Hematopoietic multipotent progenitor cell treated with erythropoietin and hydrocortisone succinate and interleukin-3 and kit ligand, for 4 days (in vitro differentiated cells): ENCODE data around the gene NUP88.
A peak's percentile ranks its signal among the peaks of the same experiment; 100 is the strongest.

Experiments used
- DNase-seq: peaks from one replicate; pipeline ENCODE4 v3.0.0-alpha.2; 2015

NUP88 gene

DNA sequence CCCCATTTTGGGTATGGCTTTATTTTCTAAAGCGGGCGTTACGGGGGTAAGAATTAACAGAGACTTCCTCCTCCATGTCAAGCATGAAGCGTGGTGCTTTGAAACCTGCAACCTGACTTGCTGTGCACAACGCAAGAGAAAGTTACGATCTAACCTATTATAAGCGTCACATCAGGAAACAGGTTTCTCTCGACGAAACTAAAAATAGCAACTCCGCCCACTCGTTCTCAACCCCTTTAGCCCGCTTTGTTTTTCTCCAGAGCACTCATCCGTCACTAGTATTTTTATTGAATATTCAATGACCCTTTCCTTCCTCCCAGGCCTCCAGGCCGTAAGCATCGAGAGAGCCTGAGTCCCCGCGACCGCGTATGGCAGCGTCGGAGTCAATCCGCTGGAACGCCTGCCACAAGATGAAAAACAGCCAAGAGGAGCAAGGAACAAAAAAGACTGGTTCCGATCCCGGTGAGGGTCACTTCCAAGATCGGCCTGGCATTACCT, 555 bp downstream of the NUP88 start:
- DNase-seq: peak; percentile 71

- no peak for DNase-seq
Measured at GRCh38 chr17:5416901-5417300, 2.6 kb downstream of the NUP88 start.

- DNase-seq: no peak
Measured at GRCh38 chr17:5413682-5414081, 5.8 kb downstream of the NUP88 start.

DNA sequence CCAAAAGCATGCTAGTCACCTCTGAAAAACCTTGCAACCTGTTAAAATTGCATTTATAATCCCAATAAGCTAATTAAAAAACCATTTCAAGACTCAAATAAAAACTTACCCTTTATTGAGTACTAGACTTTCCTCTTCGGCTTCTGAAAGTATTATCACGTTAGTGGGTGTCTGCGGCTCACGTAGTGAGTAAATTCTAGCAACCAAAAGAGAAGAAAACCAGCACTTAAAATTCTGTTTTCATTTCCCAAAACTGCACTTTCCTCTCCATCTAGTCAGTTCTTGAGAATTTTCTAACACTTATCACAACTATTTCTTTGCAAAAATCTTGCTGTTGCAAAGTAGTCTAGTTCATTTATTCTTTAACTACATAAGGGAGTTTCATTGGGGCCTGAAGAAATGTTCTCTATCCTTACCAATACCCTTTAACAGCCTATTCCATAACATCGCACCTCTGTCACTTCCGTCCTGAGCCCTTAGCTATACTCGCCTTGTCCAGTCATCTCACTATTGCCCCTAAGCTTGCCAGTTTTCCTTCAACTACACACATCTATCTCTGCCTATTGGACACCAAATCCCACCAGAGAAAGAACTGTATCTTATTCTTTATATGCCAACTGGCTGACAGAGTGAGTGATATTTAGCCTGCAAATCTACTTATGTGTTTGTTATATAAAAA, 8.7 kb downstream of the NUP88 start:
- no peak for DNase-seq

GRCh38 chr17:5408186-5408585, 11.3 kb downstream of the NUP88 start:
- DNase-seq: peak; percentile 24

GRCh38 chr17:5405400-5405799, 14.1 kb downstream of the NUP88 start:
- no peak for DNase-seq

DNA sequence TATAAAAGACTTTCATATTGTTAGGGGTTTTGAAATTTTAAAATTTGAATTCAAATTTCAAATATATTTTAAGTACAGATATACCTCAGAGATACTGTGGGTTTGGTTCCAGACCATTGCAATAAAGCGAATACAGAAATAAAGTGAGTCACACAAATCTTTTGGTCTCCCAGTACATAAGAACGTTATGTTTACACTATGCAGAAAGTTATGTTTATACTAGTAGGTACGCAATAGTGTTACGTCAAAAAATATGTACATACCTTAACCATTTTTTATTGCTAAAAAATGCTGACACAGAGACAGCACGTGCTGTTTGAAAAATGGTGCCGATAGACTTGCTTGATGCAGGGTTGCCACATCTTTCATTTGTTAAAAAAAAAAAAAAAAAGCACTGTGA, 19.7 kb downstream of the NUP88 start:
- DNase-seq: no peak

DNA sequence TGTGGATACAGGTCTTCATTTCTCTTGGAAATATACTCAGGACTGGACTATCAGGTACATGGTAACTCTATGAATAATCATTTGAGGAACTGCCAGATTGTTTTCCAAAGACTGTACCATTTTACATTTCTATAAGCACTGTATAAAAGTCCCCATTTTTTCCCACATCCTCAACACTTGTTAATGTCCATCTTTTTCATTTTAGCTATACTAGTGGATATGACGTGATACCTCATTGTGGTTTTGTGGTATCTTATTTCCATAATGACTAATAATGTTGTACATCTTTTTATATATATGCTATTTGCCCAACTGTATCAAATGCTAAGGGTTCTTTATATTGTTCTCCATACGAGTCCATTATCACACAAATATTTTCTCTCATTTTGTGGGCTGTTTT, 22.9 kb downstream of the NUP88 start:
- no peak for DNase-seq

- no peak for DNase-seq
Measured at GRCh38 chr17:5391678-5392077, 27.8 kb downstream of the NUP88 start.

GRCh38 chr17:5381542-5381941, 37.9 kb downstream of the NUP88 start:
- no peak for DNase-seq

DNA sequence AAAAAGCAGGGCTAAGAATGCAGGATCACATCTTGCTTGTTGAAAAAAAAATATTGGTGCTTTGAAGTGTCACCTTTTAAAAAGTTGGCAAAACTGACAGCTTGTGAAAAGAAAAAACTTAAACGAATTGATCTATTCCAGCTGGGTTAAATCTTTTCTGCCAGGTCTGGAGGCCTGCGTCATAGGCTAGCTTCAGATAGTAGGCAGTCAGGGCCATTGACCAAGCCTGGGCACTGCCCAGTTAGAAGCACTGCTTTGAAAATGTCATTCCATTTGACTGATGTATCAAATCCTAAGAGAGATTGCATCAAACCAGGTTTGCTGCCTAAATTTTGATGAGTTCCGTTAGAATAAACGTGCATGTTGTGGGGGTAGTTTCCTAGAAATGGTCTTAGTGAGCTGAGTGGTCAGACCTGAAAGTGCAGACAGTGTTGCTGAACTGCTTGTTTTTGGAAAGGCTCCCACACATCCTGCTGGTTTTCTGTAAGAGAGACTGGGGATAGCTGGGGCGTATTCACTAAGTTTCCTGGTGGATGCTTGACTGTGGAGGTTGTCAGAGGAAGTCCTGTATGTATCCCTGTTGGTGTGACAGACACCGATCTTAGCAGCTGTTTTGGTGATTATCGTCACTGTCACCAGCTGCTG, 38.8 kb downstream of the NUP88 start:
- DNase-seq: no peak

DNA sequence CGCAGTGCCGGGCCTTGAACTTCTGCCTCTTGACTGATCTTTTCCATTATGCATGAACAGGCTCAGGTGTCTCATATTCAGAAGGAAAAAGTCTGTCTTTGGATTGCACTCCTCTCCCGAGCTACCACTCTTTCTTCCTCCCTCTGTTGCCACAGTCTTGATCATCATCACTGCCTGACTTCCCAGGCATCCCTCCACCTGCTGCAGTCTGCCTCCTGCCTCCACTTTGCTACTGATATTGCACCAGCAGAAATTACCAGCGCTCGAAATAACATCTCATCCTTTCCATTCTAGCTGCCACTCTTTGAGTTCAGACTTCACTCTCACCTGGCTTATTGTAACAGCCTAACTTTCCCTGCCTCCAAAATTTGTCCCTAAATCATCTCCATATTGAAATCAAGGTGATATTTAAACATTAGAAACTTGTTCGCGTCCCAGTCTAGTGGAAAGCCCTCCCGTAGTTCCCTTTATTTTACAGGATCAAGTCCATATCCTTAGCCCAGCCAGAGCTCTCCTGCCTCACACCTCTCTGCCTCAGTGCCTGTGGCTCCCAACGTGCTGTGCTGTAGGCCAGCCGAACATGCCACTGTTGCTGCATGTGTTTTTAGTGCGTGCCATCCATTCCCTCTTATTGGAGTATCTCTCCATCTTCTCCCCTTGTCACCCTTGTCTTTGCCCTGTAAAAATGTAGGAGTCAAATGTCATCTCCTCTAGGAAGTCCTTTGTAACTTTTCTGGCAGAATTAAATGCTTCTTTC, 39.9 kb downstream of the NUP88 start:
- no peak for DNase-seq

DNA sequence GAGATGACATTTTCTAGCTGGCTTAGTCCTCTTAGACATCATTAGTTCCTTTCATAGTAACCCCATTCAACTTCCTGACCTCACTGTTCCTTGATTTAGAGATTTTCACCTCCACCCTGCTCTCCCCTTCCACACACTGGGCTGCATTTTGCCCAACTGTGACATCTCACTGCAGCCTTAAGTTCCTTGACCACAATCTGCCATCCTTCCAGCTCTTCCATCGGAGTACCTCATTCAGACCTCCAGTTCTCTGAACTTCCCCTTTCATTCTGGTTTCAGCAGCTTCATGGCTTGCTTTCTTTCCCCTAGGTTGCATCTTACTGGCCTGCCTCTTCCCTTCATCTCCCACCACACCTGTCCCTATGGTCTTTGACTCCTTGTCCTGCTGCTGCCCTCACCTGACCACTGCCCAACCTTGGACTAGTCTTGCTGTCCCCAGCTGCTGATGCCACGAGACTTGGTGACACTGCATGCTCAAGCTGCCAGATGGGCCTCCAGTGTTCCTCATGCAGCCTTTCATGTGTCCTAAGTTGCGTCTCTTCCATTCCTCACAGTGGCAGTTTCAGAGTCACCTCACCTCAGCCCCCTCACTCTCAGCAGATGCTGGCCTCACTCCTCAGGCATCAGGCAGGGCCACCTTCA, 40.8 kb downstream of the NUP88 start:
- no peak for DNase-seq

DNA sequence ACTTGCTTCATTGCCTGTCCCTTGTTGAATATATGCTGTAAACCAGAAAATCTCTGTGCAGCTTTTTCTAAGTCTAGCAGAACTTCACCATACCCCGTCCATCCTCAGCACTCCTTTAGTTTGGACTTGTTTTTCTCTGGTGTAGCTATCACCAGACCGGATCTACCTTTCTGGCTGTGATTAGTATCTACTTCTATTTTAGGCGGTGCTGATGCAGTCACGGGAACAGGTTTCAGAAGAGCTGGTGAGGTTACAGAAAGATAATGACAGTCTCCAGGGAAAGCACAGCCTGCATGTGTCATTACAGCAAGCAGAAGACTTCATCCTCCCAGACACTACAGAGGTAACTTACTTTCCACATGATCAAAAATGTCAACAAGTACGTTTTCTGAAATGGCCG, 46.4 kb downstream of the NUP88 start:
- DNase-seq: no peak

GRCh38 chr17:5370411-5370810, 49.1 kb downstream of the NUP88 start:
- no peak for DNase-seq

DNA sequence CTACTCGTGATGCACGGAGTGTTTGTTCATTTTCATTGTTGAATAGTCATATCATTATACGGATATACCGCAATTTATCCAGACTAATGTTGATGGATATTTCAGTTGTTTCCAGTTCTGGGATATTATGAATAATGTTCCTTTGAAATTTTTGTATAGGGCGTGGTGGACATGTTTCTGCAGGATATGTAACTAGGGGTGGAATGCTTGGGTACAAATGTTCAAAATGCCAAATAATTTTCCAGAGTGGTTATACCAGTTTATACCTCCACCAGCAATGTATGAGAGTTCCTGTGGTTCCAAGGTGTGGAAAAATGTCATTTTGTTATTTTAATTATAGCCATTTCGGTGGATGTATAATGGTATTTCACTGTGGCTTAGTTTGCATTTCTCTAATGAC, 53.6 kb downstream of the NUP88 start:
- no peak for DNase-seq

DNA sequence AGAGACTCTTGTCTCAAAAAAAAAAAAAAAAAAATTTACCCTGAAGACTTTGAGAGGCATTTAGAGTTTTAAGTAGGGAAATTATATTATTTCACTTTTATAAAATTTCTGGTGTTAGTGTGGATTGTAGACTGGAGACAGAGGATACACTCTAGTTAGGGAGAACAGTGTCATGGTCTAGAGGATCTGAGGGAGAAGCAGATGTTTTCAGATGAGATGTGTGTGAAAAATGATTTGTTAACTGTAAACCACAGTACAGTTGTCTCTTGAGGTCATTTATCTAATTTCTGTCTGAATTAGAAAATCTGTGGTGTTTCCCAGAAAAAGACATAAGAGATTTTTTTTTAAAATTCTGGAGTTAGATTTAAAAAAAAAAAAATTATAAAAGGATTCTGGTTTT, 54.8 kb downstream of the NUP88 start:
- DNase-seq: no peak

DNA sequence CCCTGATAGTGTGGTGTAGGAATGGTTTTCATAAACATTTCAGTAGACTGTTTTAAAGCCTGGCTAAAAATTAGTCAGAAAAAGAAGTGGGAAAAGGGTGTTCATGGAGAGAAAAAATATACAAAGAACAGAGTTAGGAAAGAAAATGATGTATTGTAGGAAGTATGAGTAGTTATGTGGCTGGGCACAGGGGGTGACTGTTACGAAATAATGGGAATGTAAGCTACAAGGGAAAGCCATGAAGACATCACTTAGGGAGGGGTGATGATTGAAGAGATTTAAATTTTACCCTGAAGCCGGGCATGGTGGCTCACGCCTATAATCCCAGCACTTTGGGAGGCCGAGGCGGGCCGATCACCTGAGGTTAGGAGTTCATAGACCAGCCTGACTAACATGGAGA, 55.3 kb downstream of the NUP88 start:
- DNase-seq: no peak

DNA sequence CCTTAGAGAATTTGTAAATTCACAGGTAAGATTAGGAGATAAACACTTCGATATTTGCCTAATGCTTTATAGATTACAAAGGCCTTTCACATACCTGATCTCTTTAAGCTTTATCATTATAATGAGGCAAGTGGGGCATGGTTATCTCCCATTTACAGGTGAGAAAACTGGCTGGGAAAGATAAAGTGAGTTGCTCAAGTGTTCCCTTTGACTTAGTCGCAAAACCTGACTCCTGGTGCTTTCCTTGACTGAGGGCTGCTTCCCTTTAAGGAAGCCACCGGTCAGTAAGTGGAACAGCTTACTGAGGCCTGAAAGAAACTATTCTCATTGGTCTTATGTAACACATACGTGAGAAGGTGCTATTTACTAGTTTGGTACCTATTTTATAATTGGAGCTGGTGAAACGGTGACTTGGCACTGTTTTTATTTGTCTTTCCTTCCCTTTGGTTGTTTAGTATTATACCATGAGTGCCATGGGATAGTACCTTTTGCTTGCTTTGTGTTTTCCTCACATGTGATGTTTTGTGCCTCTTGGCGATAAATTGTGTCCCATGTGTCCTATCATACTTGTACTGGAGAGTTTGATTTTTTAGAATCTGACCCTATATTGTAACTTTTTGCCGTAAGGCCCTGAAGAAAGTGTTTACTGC, 57.2 kb downstream of the NUP88 start:
- DNase-seq: no peak

- DNase-seq: no peak
Measured at GRCh38 chr17:5361426-5361825, 58.0 kb downstream of the NUP88 start.

DNA sequence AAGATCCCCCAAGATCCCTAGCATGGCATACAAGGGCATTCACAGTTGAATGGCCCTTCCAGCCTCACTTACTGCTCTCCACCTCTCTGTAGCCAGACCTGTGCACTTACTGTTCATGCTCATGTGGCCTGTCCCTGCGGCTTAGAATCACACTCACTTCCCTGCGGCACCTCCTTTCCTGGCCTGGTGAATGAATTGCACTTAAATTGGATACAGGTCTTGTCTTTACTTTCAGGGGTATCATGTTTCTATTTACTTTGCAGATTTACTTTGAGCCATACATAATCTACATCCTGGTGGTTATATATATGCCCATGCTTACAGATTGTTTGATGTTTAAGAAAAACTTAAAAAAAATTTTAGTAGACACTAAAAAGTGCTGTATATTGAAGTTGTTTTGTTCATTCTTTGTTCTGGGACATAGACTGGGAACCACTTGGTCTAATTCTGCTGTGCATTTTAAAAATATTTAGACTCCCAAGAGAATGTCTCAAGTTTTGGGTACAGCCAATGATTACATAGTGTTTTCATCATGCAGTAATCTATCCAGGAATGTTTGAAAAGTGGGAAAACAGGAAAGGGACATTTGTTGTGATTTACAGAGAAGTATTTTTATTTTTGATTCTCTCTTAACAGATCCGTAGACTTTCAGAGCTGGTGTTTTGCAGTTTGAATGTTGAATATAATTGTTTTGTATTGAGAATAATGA, 63.9 kb downstream of the NUP88 start:
- DNase-seq: no peak

- DNase-seq: no peak
Measured at GRCh38 chr17:5354886-5355415, 64.5 kb downstream of the NUP88 start.
